HG03097 (cell line): ENCODE data around the gene MBTD1.
"Not testable (repeated sequence)": the region's sequence is repeated elsewhere in the genome, so short reads cannot be mapped to it uniquely, and the experiment has no call there.

ENCODE experiments used
- ATAC-seq: cut with Tn5 transposase; IDR thresholded peaks from one replicate; pipeline ENCODE4 v1.9.1; 2021; ENCODE audit not compliant: unreplicated experiment, low FRiP score

MBTD1 gene

DNA sequence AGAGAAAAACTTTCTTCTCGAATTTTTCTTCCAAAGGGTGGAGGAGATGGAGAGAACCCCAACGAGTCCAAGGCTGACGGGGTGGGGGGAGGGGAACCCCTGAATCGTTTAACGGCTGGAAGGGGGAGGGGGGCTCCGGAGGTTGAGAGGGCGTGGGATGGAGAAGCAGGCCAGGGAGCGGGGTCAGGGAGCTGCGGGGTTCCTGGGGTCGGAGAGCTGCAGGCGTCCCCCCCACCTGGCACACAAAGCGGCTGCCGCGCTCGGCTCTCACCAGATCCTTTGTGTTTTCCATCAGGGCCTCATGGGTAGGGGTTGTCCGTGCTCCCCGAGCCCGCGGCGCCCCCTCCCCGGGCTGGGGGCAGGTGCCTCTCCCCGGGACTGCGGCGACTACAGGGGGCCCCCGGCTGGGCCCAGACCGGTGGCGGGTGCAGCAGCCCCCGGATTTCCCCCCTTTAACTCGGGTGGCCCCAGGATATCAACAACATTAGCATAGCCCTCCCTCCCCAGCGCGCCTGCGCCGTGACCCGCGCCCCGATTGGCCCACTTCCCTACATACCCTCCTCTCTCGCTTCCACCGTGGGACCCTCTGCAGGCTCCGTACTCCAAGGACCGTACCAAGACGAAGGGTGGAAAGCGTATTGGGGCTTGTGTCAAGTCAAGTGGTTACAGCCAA is at the start of gene MBTD1:
TSS of gene MBTD1 (minus strand) at position 486 of the 673 bp plus-strand sequence. CDS start 34,888 bp downstream, outside the sequence.
- peak; percentile 76 for ATAC-seq

DNA sequence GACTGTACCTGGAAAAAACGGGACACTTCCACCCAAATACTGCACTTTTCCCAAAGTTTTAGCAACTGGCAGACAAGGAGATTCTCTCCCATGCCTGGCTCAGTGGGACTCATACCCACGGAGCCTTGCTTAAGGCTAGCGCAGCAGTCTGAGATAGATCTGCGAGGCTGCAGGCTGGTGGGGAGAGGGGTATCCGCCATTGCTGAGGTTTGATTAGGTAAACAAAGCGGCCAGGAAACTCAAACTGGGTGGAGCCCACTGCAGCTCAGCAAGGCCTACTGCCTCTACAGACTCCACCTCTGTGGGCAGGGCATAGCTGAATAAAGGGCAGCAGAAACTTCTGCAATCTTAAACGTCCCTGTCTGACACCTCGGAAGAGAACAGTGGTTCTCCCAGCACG is 45.3 kb upstream of the MBTD1 start:
- no peak for ATAC-seq

DNA sequence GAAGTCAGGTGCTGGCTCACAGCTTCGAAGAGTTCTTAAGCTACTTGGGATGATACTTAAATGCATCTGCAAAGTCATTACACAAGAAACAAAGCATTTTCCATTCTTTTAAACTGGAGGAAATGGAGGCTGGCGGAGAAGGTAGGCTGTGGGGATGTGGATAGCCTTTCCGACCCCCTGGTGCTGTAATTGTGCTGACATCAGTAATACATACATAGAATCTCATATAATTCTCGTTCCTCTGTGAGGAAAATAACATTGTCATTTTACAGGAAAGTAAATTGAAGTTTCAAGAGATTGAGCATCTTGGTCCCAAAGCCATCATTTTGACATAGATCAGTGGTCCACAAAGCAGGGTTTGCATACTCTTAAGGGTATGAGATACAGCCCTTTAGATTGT is 40.0 kb upstream of the MBTD1 start:
- no peak for ATAC-seq

DNA sequence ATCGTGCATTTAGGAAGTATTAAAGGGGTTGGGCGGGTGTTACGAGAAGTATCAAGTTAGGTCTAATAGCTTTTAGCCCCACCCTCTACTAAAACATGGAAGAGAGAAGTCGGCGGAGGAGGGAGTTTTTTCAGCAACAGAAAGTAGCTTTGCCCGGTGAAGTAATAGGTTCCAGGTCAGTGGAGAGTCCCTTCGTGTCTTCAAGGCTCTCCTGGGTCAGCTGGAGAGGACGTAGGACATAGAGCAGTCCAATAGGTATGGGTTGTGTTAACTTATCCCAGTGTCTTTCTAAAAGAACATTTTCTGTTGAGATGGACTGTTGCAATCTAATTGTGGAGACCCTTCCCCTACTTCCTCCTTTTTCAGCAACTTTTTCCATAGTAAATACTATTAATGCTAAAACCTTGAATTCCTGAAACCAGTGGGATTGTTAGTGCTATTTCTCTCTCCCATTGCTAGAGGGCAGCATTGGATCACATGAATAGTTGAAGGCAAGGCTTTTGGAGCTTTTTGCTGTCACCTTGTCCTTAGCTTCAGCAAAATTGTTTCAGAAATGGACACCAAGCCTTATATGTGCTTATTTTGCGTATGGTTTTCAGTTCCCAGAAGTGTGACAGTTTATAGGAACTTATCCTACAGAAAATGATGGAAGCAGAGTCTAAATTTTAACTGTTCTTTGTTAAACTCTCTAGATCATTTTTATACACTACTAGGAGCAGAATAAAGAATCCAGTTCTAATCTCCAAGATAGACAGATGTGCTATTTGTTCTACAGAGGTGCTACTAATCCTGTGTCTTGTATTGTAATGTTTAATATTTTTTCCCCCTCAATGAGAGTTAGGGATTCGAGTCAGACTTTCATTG is 38.9 kb upstream of the MBTD1 start:
- no peak for ATAC-seq

GRCh38 chr17:51294338-51294737 is 34.5 kb upstream of the MBTD1 start:
- not testable (repeated sequence) for ATAC-seq

DNA sequence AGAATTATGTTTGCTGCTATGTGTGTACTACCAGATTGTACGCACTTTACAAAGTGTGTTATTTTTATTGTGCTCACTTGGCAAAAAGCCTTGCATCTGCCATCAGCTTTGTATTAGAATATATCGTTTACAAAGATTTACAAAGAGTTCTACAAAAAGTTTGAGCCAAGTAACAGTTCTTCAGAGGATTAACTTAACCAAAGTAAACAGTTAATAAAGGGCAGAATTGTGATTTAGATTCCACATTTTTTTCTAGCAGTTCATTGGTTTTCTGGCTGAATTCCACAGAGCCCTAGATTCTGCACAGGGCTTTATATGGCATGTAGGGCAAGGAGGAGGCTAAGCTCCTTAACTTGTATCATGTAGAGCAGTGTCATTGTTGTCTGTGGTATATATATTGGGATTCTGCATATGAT is 29.9 kb upstream of the MBTD1 start:
- ATAC-seq: no peak

- no peak for ATAC-seq
Observed at GRCh38 chr17:51287412-51287811, 27.6 kb upstream of the MBTD1 start.

DNA sequence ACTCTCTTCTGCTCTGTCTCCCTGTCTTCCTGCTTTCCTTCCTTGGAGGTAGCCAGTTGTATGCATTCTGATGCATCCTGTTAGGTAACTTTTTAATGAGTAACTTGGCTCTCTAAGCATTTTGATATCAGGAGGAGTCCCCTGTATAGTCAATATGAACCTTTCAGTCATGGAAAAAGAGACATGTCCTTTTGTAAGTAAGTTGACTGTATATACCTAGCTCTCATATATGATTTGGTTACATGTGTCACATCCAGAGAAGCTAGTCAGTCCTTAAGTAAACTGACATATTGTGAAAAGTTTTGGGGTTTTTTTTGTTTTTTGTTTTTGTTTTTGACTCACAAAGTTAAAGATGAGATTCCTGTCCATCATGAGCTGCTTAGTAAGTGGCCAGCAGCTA is 19.3 kb upstream of the MBTD1 start:
- no peak for ATAC-seq

DNA sequence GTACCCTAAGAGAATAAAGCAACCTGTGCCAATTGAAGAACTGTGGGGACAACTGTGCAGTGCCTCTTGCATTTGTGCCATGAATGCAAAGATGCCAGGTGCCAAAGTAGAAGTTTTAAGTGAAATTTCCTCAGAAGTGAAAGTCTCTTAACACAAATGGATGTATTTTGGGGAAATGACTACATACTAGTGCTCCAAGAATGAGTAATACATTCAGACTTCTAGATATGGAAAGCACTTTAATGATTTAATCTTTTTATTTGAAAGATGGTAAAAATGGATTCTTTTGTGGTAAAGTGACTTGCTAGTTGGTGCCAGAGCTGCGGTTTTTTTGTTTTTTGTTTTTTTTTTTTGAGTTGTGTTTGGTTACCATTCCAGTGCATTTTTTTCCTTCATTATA is 15.5 kb upstream of the MBTD1 start:
- ATAC-seq: no peak

GRCh38 chr17:51272812-51273211 is 13.0 kb upstream of the MBTD1 start:
- ATAC-seq: no peak

DNA sequence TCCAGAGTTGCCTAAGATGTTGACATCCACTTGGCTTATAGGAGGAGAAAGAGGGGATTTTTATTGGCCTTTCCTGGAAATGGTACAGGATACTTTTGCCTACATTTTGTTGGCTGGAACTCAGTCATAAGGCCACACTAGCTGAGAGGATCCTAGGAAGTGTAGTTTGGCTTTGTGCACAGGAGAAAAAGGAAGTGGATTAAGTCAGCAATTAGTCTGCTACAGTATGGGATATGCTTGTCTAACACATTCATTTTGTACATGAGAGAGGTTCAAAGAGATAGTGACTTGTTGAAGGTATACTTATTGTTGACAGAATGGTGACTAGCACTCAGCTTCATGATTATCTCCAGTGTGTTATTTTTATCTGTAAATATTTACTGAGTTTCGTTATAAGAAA is 10.8 kb upstream of the MBTD1 start:
- ATAC-seq: no peak

DNA sequence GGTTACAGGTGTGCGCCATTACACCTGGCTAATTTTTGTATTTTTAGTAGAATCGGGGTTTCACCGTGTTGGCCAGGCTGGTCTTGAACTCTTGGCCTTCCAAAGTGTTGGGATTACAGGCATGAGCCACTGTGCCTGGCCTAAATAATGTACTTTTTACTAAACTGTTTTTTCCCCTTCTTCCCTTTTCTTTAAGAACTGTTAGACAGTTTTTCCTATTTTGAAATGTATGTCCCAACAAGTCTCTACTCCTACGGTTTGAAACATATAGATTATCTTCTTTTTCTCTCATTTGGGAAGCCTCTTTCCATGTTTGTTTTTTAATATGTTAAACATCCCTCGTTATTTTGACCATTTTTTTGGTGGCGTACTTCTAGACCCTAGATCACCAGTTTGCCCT is 10.1 kb upstream of the MBTD1 start:
- no peak for ATAC-seq

DNA sequence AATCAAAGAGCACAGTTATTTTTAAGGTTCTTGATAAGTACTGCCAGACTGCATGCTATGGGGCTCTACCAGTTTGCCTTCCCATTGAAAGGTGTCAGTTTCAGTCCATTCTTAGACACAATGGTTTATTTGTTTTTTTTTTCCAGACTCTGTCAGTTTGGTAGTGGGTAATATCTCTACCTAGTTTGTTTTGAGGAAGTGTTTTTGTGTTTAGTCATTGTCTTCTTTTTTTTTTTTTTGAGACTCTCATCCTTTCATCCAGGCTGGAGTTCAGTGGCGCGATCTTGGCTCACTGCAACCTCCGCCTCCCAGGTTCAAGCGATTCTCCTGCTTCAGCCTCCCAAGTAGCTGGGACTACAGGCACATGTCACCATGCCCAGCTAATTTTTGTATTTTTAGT is 4.6 kb upstream of the MBTD1 start:
- ATAC-seq: not testable (repeated sequence)

GRCh38 chr17:51263006-51263405 is 3.2 kb upstream of the MBTD1 start:
- ATAC-seq: no peak

DNA sequence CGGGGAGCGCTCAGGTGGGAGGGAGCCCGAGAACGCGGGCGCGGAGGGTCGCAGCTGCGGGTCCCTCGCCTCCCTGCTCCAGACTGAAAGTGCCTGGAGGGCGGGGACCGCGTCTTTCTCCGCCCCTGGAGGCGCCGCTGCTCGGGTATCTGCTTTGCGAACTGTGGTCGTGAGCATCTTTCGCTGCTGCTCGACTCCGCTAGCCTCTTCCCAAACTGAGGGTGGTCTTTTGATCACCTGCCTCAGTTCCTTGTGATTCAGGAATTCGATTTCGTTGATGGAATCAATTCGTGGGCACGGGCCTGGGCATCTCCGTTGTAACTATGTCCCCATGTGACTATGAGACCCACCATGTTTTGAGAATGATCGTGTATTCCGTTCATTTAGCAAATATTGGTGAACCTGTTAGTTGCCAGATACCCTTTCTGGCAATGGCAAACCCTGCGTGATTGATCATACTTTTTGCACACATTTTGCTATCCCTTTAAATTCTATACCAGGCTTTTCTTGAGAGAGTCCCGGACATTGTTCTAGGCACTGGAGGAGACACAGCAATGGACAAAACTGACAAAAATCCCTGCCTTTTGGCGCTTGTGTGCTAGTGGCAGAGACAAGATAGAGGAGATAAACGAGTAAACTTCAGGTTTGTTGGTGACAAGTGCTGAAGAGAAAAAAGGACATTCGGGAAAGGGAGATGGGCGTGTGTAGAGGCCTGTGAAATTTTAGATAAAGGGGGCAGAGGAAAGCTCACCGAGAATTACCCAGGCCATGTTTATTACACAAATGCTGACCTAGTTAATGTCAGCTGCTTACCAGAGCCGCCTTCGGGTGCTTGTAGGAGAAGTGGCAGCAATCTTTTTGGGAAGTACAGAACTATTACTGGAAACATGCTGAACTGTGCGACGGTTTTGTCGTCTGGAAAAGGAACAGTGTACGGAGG is 1.4 kb upstream of the MBTD1 start:
- no peak for ATAC-seq

GRCh38 chr17:51260237-51261023 is 581 bp upstream of the MBTD1 start, which contains the start of gene UTP18:
UTP18 (plus strand) TSS chr17:51260546; CDS start chr17:51260585, 39 bp downstream.
- ATAC-seq: peak; percentile 64

- ATAC-seq: no peak
Observed at GRCh38 chr17:51258756-51259563, 889 bp downstream of the MBTD1 start.

GRCh38 chr17:51257150-51258081 is 2.4 kb downstream of the MBTD1 start:
- no peak for ATAC-seq
